HG03521 (cell line): ENCODE data around the gene TMEM19.
A peak's percentile ranks its signal among the peaks of the same experiment; 100 is the strongest.
"Not testable (repeated sequence)": the region's sequence is repeated elsewhere in the genome, so short reads cannot be mapped to it uniquely, and the experiment has no call there.

Experiments used
- ATAC-seq: cut with Tn5 transposase; IDR thresholded peaks from one replicate; pipeline ENCODE4 v1.9.1; 2021; ENCODE audit warnings: mild to moderate bottlenecking, moderate library complexity; ENCODE audit not compliant: unreplicated experiment

TMEM19 gene

DNA sequence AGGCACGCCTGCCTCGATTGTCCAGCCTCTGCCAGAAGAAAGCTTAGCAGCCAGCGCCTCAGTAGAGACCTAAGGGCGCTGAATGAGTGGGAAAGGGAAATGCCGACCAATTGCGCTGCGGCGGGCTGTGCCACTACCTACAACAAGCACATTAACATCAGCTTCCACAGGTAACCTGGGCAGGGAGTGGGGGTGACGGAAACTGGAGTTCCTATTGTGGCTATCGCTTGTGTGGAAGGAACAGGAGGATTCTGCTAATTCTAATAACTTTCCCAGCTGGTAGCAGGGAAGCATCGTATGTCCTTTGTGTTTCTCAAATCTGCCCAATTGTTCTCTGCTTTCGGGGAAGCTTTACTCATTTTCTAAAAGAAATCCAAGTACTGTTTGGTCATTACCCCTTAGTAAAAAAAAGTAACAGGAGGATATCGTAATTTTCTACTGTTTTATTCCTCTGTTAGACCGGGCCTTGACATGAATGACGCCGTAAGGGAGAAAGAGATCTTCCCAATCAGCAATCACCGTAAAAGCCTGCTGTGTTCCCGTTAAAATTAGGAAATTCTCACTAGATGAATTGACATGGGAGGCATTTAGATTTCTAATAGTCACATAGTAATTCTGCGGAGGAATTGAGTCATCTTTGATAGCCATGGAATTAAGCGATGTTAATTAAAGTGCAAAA, 21.3 kb upstream of the TMEM19 start:
- peak; percentile 2 for ATAC-seq

DNA sequence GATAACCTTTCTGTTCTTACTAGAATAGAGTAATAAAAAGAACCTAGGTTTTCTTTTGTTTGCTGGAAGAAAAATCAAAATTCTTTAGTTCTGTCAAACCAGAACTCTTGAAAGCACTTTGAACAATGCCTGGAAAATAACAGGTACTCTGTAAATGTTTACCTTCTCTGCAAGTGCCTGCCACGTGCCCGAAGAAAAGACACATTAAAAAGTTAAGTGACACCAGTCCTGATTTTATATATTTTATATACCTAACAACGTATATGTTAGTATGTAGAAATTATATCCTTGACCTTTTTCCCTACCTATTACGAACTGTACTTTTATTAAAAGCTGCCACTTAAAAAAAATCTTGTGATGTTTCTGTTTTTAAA, 20.8 kb upstream of the TMEM19 start:
- ATAC-seq = no peak

DNA sequence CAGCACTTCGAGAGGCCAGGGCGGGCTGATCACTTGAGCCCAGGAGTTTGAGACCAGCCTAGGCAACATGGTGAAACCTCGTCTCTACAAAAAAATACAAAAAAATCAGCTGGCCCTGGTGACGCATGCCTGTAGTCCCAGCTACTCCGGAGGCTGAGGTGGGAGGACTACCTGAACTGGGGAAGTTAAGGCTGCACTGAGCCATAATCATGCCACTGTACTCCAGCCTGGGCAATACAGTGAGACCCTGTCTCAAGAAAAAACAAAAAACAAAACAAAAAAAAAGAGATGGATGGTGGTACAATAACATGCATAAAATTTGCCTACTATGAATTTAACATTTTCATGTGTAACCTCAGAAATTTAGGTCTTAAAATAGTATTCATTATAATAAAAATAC, 19.6 kb upstream of the TMEM19 start:
- no peak for ATAC-seq

DNA sequence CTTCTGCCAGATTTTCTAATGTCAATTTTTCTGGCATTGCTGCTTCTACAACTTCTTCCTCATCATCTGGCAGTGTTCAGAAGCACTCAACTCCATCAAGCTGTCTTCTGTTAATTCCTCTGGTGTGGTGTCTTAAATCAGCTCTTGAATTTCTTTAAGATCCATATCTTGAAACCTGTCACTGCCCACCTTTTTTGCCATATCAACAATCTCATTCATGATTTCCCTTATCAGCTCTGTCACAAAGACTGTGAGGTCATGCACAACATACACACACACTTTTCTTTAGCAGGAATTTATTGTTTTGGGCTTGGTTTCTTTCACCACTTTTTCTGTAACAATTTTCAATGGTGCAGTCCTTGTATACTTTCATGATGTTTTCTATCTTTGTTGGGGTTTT, 14.6 kb upstream of the TMEM19 start:
- ATAC-seq = no peak

DNA sequence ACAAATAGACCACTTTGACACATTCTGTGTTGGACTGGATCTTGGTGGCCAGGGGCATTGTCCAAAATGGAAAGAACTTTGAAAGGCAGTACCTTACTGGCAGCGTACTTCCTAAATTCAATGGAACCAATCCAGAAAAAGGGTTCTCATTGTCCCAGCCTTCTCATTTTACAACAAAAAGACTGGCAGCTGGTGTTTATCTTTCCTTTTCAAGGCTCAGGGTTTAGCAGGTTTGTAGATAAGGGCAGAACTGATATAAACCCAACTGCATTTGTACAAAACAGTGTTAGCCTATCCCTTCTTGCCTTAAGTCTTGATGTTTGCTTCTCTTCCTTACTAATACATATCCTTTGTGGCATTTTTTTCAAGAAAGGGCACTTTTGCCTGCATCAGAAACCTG, 14.1 kb upstream of the TMEM19 start:
- no peak for ATAC-seq

DNA sequence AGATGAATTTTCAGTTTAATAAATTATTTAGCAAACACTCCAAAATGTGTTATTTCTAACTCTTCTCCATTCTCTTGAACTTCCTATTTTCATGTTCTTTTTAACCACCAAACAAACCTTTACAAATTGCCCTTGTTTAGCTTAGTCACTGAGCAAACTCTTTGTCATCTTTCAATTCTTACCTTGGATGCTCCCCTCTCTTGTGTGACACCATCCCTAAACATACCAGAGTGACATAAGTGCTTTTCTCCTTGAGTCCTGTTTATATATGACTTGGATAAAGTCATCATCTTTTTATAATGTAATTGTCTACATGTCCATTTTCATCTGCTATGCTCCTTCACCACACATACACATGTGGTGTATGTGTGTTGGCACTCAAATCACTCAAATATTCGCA, 3.4 kb upstream of the TMEM19 start:
- ATAC-seq = no peak

DNA sequence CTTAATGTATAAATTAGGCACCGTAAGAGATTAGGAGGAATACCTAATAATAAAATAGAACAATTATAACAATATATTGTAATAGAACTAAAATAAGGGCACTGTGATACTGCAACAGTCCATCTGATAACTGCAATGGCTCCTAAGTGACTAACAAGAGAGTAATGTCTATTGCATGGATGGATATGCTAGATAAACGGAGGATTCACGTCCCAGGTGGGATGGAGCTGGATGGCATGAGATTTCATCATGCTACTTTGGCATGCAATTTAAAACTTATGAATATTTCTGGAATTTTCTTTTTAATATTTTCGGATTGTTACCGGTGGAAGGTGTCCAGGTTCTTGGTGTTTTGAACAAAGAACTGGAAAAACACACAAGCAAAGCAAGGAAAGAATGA, 2.2 kb upstream of the TMEM19 start:
- ATAC-seq = no peak

DNA sequence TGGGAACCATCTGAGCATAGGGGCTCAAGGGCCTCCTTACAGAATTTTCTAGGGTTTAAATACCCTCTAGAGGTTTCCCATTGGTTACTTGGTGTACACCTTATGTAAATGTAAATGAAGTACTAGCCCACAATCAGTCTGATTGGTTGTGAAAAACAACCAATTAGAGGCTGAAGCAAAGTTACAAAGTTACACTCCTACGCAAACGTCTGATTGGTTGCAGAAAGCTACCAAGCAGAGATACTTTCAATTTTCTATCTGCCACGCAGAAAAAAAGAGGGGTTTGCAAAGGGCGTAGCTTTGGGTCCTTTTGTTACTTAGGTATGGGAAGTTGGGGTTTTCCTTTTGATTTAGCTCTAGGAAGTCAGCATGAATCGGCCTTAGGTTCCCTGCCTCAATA, 1.8 kb upstream of the TMEM19 start:
- no peak for ATAC-seq

DNA sequence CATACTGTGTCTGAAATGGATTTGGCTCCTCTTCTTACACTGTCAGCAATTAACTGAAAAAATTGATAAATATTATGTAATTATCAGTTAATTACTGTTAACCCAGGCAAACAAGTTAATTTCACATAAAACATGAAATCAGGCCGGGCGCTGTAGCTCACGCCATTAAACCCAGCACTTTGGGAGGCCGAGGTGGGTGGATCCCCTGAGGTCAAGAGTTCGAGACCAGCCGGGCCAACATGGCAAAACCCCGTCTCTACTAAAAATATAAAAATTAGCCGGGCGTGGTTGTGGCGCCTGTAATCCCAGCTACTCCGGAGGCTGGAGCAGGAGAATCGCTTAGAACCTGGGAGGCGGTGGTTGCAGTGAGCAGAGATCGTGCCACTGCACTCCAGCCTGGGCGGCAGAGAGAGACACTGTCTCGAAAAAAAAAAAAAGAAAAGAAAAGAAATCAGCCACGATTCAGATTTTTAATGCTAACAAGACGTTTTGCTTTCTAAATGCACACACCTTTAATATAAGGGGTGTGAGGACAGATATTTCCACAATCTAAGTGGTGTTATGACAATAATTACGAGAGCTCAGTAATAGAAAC, 473 bp upstream of the TMEM19 start:
- ATAC-seq = no peak

DNA sequence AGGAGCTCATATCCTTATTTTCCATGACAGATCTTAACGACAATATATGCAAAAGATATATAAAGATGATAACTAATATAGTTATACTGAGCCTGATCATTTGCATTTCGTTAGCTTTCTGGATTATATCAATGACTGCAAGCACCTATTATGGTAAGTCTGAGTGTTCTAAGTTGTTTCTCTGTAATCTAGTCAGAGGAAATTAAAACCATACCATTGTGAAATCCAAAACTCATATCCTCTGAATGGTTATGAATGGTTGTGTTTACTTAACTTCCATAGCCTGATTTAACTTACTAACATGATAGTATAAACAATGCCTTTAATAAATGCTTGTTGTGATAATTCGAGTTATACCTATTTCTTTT, 760 bp downstream of the TMEM19 start:
- no peak for ATAC-seq

DNA sequence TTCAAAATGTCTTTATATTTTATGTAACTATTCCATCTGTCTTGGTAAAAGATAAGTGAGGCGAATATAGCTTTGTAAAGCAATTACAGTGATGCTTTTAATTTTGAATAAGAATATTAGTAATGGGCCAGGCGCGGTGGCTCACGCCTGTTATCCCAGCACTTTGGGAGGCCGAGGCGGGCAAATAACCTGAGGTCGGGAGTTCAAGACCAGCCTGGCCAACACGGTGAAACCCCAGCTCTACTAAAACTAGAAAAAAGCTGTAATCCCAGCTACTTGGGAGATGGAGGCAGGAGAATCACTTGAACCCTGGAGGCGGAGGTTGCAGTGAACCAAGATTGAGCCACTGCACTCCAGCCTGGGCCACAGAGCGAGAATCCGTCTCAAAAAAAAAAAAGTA, 1.3 kb downstream of the TMEM19 start:
- ATAC-seq = not testable (repeated sequence)

DNA sequence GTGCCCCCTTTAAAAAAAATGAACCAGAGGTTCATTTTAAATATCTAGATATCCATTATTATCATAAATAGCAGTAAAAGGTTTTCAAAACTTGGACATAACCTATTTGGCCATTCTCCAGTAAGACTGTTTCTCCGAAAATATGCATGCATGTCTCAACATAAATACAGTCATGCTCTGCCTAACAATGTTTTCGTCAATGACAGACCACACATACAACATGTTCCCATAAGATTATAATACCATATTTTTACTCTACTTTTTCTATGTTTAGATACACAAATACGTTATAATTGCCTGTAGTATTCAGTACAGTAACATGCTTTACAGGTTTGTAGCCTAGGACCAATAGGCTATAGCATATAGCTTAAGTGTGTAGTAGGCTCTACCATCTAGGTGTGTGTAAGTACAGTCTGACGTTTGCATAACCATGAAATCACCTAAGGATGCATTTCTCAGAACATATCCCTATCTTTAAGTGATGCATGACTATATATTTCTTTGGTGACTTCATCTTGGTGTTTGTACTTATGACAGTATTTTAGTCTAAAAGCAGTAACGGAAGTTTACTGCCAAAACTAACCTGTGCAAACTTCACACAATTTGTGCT, 3.2 kb downstream of the TMEM19 start:
- ATAC-seq = no peak

DNA sequence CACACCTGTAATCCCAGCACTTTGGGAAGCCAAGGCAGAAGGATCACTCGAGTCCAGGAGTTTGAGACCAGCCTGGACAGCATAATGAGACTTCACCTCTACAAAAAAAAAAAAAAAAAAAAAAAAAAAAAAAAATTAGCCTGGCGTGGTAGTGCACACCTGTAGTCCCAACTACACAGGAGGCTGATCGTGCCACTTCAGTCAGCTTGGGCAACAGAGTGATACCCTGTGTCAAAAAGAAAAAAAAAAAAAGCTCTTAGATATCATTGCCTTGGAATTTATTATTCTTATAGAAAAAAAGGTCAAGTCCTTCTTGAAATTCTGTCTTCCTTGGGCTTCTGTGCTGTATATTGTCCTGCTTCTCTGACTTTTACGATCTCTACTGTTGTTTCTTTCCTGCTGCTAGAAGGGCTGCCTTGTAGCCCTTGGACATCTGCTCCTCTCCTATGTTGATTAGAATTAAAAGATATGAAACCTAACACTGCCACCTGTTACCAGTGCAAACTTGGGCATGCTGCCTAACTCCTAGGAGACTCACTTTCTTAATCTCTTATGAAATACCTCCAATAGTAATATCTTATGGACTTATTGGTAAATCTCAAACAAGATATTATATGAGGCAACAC, 5.7 kb downstream of the TMEM19 start:
- no peak for ATAC-seq

DNA sequence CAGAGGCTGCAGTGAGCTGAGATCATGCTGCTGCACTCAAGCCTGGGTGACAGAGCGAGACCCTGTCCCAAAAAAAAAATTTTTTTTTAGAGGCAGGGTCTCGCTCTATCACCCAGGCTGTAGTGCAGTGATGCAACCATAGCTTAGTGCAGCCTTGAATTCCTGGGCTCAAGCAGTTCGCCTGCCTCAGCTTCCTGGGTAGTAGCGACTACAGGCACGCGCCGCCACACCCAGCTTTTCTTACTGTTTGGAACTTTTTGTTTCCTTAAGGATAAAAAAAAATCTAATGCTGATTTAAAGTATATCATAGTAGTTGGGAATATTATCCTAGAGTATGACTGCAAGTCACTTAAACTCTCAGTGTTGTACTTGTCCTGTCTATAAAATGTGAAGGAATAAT, 7.2 kb downstream of the TMEM19 start:
- no peak for ATAC-seq

DNA sequence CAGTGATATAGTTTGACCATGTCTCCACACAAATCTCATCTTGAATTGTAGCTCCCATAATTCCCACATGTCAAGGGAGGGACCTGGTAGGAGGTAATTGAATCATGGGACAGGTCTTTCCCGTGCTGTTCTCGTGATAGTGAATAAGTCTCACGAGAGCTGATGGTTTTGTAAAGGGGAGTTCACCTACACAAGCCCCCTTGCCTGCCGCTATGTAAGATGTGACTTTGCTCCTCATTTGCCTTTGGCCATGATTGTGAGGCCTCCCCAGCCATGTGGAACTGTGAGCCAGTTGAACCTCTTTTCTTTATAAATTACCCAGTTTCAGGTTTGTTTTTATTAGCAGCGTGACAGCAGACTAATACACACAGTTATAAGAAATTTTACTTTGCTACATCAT, 7.8 kb downstream of the TMEM19 start:
- ATAC-seq = not testable (repeated sequence)

DNA sequence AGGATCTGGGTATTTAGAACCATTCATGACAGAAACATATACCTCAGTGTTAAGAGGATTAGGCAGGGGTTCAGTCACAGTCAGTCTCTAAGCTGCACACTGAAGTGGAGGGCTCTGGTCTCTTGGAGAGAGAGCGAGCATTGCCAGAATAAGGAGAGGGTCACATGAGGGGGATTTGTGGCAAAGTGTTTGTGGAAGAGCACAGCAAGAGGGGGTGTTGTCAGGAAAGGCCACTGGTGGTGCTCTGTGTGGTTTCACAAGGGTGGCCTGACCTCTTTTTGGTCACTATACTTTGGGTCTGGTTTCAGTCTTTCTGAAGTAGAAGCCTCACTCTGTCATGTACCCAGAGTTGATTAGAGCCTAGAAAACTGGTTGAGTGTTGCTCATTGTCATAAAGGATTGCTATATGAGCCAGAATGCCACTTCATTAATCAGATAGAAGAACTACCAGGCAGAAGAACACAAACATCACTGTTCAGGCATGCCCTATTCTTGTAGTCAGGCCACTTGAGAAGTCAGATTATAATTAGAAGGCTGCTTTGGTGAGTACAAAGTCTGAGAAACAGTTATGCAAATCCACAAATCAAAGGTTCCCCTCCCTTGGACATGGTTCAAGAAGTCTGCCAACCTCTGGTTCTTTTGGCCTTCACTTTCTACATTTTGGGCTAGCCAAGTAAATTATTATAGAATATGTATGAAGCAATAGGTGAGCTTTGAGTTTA, 8.4 kb downstream of the TMEM19 start:
- peak; percentile 80 for ATAC-seq

DNA sequence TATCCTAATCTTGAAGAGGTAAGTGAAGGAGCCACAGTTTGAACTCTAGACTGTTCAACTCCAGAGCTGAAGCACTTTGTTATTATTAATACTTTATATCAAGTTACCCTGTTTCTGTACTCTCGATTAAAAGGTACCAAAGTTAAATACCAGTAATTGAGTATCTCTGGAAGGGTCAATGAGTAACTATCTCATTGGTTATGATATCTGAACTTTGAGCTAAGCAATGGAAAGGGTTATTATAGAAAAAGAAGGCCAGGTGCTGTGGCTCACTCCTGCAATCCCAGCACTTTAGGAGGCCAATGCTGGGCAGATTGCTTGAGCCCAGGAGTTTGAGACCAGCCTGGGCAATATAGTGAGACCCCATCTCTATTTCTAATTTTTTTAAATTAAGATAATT, 9.9 kb downstream of the TMEM19 start:
- ATAC-seq = no peak

DNA sequence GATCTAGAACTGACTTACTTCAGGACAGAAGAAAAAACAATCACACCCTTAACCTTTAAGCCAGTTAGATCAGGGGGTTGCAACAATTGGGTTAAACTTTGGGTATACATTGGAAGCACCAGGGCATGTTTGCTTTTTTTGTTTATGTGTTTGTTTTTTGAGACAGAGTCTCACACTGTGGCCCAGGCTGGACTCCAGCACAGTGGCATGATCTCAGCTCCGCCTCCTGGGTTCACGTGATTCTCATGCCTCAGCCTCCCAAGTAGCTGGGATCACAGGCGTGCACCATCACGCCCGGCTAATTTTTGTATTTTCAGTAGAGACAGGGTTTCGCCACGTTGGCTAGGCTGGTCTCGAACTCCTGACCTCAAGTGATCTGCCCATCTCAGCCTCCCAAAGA, 16.3 kb downstream of the TMEM19 start:
- ATAC-seq = not testable (repeated sequence)

DNA sequence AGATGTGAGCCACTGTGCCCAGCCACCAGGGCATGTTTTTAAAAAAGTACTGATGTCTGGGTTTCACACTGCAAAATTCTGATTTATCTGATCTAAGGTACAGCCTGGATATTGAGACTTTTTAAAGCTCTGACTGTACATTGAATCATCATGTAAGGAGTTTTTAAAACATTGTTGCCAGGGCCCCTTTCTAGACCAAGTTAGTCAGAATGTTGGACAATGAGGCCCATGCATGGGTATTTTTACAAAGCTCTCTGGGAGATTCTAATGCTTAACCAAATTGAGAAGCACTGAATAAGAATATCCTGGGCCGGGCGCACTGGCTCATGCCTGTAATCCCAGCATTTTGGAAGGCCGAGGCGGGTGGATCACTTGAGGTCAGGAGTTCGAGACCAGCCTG, 16.7 kb downstream of the TMEM19 start:
- ATAC-seq = no peak

DNA sequence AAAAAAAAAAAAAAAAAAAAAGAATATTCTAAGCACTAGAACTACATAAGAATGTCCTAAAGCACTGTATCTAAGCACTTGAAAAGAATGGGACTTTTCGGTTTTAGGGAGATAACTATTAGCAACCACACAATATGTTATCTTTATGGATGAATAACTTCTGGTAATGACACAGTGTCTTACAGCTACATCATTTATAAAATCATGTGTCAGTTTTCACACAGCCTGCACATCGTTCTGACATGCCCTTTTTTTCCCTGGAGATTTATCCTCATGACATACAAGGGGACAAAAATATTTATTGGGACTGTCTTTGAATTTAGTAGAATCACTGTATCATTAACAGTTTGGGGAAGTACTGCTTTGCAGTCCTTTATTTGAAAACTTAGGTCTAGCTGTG, 17.3 kb downstream of the TMEM19 start:
- no peak for ATAC-seq

DNA sequence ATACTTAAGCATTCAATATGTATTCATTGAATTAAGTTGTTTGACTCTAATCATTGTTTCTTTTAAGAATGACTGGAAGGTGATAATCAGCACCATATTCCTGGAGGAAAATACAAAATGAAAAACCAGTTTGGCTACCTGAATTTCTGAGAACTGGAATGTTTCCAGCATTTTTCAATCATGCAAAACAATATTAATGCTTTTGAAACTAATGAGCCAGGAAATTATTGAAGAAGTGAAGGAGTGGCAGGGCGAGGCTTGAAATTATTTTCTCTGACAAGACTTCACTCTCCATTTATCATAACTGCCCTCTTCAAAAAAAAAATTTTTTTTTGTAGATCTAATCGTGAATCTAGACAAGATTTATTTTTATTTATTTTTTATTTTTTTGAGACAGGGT, 19.0 kb downstream of the TMEM19 start:
- ATAC-seq = no peak

DNA sequence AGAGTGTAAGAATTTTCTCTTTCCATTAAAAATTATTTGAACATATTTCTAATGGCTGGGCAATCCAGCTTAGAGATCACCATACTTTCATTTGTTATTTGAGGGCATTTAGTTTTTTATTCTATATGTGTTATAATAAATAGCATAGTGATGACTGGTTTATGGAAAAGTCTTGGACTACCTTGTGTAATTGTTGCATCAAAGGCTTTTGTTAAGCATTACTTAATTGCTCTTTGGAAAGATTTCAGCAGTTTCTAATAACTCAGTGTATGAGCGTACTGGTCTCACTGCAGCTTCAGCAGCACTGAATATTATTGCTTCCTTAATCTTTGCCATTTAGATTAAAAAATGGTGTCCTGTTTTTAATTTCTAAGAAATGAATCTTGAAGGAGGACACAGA, 22.8 kb downstream of the TMEM19 start:
- ATAC-seq = no peak
